Neural progenitor cell (in vitro differentiated cells): Measurements from ENCODE around the gene POGLUT2. TPM values are rescaled to one million over a fixed set of nuclear protein-coding genes. Genes with fewer than 3 reads are reported as not detected.

Source experiments
- DNase-seq: peaks from one replicate; pipeline ENCODE4 v3.0.0-alpha.2; 2016; ENCODE audit warnings: low spot score
- H2AFZ ChIP-seq: fragments of 200-600 bp; sonication (generic); replicated peaks from 2 replicates; pipeline ENCODE4 v1.6.1; 2016; ENCODE audit warnings: antibody characterized with exemption
- H3F3A ChIP-seq: fragments of 200-600 bp; sonication (generic); 2 replicates; pipeline ENCODE4 v1.6.1; 2016; ENCODE audit warnings: antibody characterized with exemption, low read depth
- H3K27ac ChIP-seq: fragments of 200-600 bp; sonication (generic); 2 replicates; pipeline ENCODE4 v1.5.1; 2016; ENCODE audit warnings: mild to moderate bottlenecking
- H3K27me3 ChIP-seq: fragments of 200-600 bp; sonication (generic); 2 replicates; pipeline ENCODE4 v1.6.1; 2016; ENCODE audit warnings: mild to moderate bottlenecking, moderate library complexity
- H3K36me3 ChIP-seq: fragments of 200-600 bp; sonication (generic); 2 replicates; pipeline ENCODE4 v1.5.1; 2016
- H3K4me1 ChIP-seq: fragments of 200-600 bp; sonication (generic); 2 replicates; pipeline ENCODE4 v1.6.1; 2016; ENCODE audit warnings: mixed run types
- H3K4me2 ChIP-seq: fragments of 200-600 bp; sonication (generic); 2 replicates; pipeline ENCODE4 v1.6.1; 2016
- H3K4me3 ChIP-seq: fragments of 200-600 bp; sonication (generic); 2 replicates; pipeline ENCODE4 v1.5.1; 2016
- H3K79me2 ChIP-seq: fragments of 200-600 bp; sonication (generic); 2 replicates; pipeline ENCODE4 v1.6.1; 2016; ENCODE audit warnings: low read depth
- H3K9ac ChIP-seq: fragments of 200-600 bp; sonication (generic); 2 replicates; pipeline ENCODE4 v1.6.1; 2016
- H3K9me3 ChIP-seq: fragments of 200-600 bp; sonication (generic); 2 replicates; pipeline ENCODE4 v1.5.1; 2016; ENCODE audit warnings: low read depth
- H4K20me1 ChIP-seq: fragments of 200-600 bp; sonication (generic); 2 replicates; pipeline ENCODE4 v1.6.1; 2016; ENCODE audit warnings: low read depth
- H3K27ac Mint-ChIP-seq: 3 replicates; pipeline ENCODE4 v1.8.0; 2021; ENCODE audit warnings: mixed read lengths
- H3K27me3 Mint-ChIP-seq: 2 replicates; pipeline ENCODE4 v1.8.0; 2022; ENCODE audit warnings: low read depth, mild to moderate bottlenecking, inconsistent platforms, moderate library complexity, mixed read lengths; ENCODE audit not compliant: insufficient read depth
- H3K36me3 Mint-ChIP-seq: 3 replicates; pipeline ENCODE4 v1.8.0; 2021; ENCODE audit warnings: mixed read lengths
- H3K4me1 Mint-ChIP-seq: 3 replicates; pipeline ENCODE4 v1.8.0; 2021; ENCODE audit warnings: mixed read lengths
- H3K4me3 Mint-ChIP-seq: 3 replicates; pipeline ENCODE4 v1.8.0; 2021; ENCODE audit warnings: mild to moderate bottlenecking, moderate library complexity, mixed read lengths
- H3K9me3 Mint-ChIP-seq: 3 replicates; pipeline ENCODE4 v1.8.0; 2020; ENCODE audit warnings: mixed read lengths
- CTCF ChIP-seq: fragments of 200-600 bp; sonication (generic); IDR thresholded peaks from 2 replicates; pipeline ENCODE4 v1.5.1; 2017; ENCODE audit warnings: antibody characterized with exemption, mild to moderate bottlenecking
- EZH2 ChIP-seq: fragments of 200-600 bp; sonication (generic); IDR thresholded peaks from 2 replicates; pipeline ENCODE4 v1.6.1; 2017; ENCODE audit warnings: antibody characterized with exemption, mild to moderate bottlenecking, moderate library complexity
- EZH2phosphoT487 ChIP-seq: fragments of 200-600 bp; sonication (generic); IDR thresholded peaks from 2 replicates; pipeline ENCODE4 v1.6.1; 2017; ENCODE audit warnings: antibody characterized with exemption
- total RNA-seq: library from RNA; depleted of rRNA; stranded (reverse); fragments of >200 nt; gene quantifications from 2 replicates; pipeline ENCODE4 v1.2.3, GENCODE V29; 2015; ENCODE audit warnings: low replicate concordance

The POGLUT2 gene
- total RNA-seq, 1 donor from 2014 or later, result 33.5 TPM

- TF ChIP-seq CTCF (no peak), EZH2phosphoT487 (no peak), EZH2 (no peak)
Observed at GRCh38 chr13:102757006-102757405, 41.8 kb downstream of the POGLUT2 start.

GRCh38 chr13:102751886-102752285, 46.9 kb downstream of the POGLUT2 start:
- DNase-seq, result no peak
- Histone ChIP-seq H3K27me3 (no peaks in the 10 kb centered on the region), H3K9me3 (no peaks in the 10 kb centered on the region), H3K27ac (no peak overlapping the region), H3K4me2 (no peak overlapping the region), H3K4me3 (no peak overlapping the region), H3K36me3 (no peaks in the 10 kb centered on the region), H3K9ac (no peak overlapping the region), H4K20me1 (no peaks in the 10 kb centered on the region), H3K4me1 (no peaks in the 10 kb centered on the region), H3F3A (no peaks in the 10 kb centered on the region), H3K79me2 (no peaks in the 10 kb centered on the region), H2AFZ (no peak overlapping the region)
- no peaks in the 10 kb centered on the region for H3K27me3 Mint-ChIP-seq
- TF ChIP-seq EZH2 (no peak), EZH2phosphoT487 (no peak), CTCF (no peak)
- H3K9me3 Mint-ChIP-seq, result peaks cover 2% of the 10 kb centered on the region
- no peak overlapping the region for H3K27ac Mint-ChIP-seq
- H3K4me3 Mint-ChIP-seq, result no peak overlapping the region
- H3K36me3 Mint-ChIP-seq, result no peaks in the 10 kb centered on the region
- H3K4me1 Mint-ChIP-seq, result peaks cover 2% of the 10 kb centered on the region

More at GRCh38 chr13:102757006-102757405, 41.8 kb downstream of the POGLUT2 start:
- no peaks in the 10 kb centered on the region for H3K79me2 ChIP-seq
- H3K4me2 ChIP-seq, result no peak overlapping the region
- peaks cover 2% of the 10 kb centered on the region for H3K9me3 Mint-ChIP-seq
- no peaks in the 10 kb centered on the region for H3K36me3 Mint-ChIP-seq
- H3K4me1 Mint-ChIP-seq, result peaks cover 2% of the 10 kb centered on the region
- H3F3A ChIP-seq, result no peaks in the 10 kb centered on the region
- H3K27ac ChIP-seq, result no peak overlapping the region
- H3K36me3 ChIP-seq, result no peaks in the 10 kb centered on the region
- no peak overlapping the region for H2AFZ ChIP-seq
- no peak overlapping the region for H3K4me3 Mint-ChIP-seq
- no peak overlapping the region for H3K4me3 ChIP-seq
- H3K27me3 ChIP-seq, result no peaks in the 10 kb centered on the region
- H4K20me1 ChIP-seq, result no peaks in the 10 kb centered on the region
- DNase-seq, result no peak
- H3K27ac Mint-ChIP-seq, result no peak overlapping the region
- H3K27me3 Mint-ChIP-seq, result no peaks in the 10 kb centered on the region
- H3K9me3 ChIP-seq, result no peaks in the 10 kb centered on the region
- H3K9ac ChIP-seq, result no peak overlapping the region
- H3K4me1 ChIP-seq, result peaks cover 5% of the 10 kb centered on the region

- Mint-ChIP-seq H3K4me3 (no peak overlapping the region), H3K27ac (no peak overlapping the region), H3K36me3 (no peaks in the 10 kb centered on the region), H3K4me1 (no peaks in the 10 kb centered on the region), H3K9me3 (peaks cover 8% of the 10 kb centered on the region), H3K27me3 (no peaks in the 10 kb centered on the region)
- H3K36me3 ChIP-seq, result no peaks in the 10 kb centered on the region
- no peaks in the 10 kb centered on the region for H3K4me1 ChIP-seq
- no peak for DNase-seq
- peaks cover 7% of the 10 kb centered on the region for H3K9me3 ChIP-seq
- H3K4me3 ChIP-seq, result no peak overlapping the region
- H3K27me3 ChIP-seq, result peaks cover 11% of the 10 kb centered on the region
- no peak overlapping the region for H3K27ac ChIP-seq
- H2AFZ ChIP-seq, result no peak overlapping the region
- no peaks in the 10 kb centered on the region for H3F3A ChIP-seq
- no peak overlapping the region for H3K4me2 ChIP-seq
- TF ChIP-seq CTCF, result no peak
- TF ChIP-seq EZH2phosphoT487, result no peak
- TF ChIP-seq EZH2, result no peak
- H4K20me1 ChIP-seq, result no peaks in the 10 kb centered on the region
- H3K79me2 ChIP-seq, result no peaks in the 10 kb centered on the region
- no peak overlapping the region for H3K9ac ChIP-seq
Observed at GRCh38 chr13:102742506-102742905, 56.3 kb downstream of the POGLUT2 start.
